Medulla oblongata (tissue), 1 donor: ENCODE data around the gene DOK5.
A peak's percentile ranks its signal among the peaks of the same experiment; 100 is the strongest.

ENCODE experiments used
- DNase-seq: peaks from one replicate; pipeline ENCODE4 v3.0.0-alpha.2; 2015; ENCODE audit errors: extremely low spot score

The DOK5 gene

DNA sequence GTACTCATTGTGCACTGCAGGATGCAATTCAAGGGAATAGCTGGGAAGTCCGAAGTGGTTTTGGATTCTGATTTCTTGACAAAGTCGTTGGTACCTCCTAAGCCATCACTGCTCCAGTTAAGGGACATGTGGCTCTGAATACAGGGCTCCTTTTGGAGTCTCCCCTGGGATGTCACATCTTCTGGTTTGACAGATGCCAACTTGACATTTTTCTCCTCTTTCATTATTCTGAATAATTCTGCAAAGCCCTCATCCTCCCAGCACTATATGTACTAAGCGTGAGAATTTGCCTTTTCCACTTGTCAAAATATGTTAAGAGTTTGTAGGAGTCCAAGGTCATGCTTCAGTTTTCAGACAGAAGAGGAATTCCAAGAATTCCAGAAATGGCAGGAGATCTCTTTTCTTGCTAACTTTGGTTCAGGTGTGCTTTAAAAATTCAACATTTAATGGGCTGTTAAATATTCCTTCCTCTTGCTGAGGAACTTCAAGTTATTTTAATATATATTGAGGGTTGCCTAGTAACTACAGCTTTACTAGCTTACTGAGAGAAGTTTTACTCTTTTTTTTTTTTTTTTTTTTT, 38.7 kb downstream of the DOK5 start:
- DNase-seq: no peak

DNA sequence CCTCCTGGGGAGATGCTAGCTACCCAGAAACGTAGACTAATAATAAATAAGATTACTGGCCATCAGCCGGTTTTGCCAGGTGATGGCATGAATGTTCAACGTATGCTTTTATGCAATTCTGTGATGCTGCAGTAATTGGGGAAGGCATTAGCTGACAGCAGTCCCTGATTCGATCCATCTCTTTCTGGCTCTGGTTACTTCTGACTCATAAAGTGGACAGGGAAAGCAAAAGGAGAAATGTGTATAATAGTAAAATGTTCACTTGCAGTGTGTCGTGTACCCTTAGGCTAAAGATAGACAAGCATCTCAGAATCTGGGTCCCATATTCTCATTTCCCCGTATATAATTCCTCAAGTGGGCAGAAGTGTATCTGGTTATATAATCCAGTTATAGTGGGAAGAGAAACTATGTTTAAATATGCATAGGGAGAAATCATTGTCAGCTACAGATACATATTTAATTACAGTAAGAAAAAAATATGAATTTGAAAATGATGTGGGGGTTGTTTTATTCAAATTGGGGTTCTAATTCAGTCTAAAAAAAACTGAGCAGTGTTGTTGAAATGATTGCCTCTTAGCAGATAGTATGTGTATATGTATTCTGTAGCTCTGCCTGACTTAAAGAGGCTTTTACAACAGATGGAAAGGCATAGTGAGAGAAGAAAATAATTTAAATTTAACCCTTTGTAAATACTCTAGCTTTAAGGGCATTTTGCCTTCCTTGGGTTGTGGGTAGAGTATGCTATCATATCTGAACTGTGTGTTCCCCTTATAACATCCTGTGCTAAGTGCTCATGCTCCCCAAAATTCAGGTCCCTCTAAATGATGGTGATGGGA, 40.6 kb downstream of the DOK5 start:
- DNase-seq: no peak

DNA sequence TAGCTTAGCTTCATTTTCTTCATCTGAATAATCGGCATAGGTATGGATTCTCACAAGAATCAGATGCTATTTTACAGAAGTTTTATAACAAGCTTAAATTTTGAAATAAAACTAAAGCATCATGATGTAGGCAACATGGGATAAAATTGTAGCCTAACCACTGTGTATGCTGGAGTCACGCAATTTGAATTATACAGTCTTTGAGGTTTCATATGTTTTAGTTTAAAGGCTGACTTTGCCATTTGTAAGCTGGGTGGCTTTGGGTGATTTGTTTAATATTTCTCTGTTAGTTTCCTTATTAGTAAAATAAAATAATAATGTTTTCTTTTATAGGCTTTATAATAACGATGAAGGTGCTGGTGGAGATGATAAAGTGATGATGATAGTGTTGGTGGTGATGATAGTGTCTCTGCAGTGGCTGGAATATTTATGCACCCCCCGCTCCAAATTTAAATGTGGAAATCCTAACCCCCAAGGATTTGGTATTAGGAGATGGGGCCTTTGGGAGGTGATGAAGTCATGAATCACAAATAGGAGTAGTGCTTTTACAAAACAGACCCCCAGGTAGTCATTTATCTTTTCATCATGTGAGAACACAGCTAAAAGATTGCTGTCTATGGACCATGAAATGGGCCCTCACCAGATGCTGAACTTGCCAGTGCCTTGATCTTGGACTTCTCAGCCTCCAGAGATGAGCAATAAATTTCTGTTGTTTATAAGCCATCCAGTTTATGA, 42.0 kb downstream of the DOK5 start:
- DNase-seq: no peak

- no peak for DNase-seq
Measured at GRCh38 chr20:54524849-54525248, 49.5 kb downstream of the DOK5 start.

- peak; percentile 44 for DNase-seq
Measured at GRCh38 chr20:54525916-54526590, 50.7 kb downstream of the DOK5 start.

GRCh38 chr20:54526801-54527200, 51.4 kb downstream of the DOK5 start:
- no peak for DNase-seq

DNA sequence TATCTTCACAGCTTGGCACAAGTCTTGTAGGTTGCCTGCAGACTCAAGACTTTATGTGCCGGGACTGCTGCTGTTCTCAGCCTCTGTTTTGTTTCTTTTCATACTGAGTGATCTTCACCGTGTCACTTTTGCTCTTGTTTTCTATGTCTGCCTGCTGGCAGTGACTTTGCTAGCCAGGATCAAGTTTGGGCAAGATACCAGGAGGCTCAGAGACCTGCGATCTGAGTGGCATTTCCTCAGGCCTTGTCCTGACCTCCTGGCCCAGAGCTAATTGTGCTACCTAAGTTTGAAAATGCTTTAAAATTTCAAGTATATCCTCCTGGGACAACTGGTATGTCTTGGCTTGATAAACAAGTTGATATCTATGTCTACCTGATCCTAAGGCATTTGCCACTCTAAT, 57.2 kb downstream of the DOK5 start:
- DNase-seq: no peak

- DNase-seq: no peak
Measured at GRCh38 chr20:54534101-54534500, 58.7 kb downstream of the DOK5 start.

DNA sequence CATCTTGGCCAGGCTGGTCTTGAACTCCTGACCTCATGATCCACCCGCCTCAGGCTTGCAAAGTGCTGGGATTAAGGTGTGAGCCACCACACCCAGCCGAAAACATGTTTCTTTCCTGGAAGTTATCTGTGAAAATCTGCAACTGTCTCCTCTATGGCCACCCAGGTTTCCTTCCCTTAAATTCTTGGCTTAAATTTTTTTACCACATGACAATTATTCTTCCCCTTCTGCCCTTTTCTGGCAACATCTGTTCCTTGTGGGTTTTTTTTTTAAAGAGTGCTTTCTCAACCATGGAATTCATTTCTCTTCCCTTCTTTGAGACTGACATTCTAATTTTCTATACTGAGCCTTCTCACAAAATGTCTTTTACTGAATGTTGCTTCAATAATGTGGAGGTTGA, 59.6 kb downstream of the DOK5 start:
- DNase-seq: no peak

GRCh38 chr20:54535746-54536145, 60.4 kb downstream of the DOK5 start:
- DNase-seq: no peak

DNA sequence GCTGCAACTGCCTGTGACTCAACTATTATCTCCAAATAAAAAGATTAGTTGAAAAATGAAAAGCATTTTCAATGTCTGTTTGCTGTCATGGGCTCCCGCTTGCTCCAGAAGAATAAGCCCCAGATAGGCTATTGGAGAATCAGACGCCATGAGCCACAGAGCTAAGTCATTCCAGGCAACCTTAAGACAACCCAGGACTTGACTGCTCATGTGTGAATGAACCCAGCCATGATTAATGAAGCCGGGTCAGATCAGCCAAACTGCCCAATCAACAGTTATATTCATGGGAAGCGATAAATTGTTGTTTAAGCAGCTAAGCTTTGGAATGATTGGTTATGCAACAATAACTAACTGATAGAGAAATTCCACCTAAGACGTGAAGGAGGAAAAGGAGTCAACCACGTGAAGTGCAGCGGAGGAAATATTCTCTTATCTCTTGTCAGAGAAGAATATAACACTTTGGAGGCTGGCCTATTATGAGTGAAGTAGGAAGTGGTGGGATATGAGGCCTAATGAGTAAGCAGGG, 64.2 kb downstream of the DOK5 start:
- DNase-seq: no peak

- DNase-seq: no peak
Measured at GRCh38 chr20:54543369-54543768, 68.0 kb downstream of the DOK5 start.

DNA sequence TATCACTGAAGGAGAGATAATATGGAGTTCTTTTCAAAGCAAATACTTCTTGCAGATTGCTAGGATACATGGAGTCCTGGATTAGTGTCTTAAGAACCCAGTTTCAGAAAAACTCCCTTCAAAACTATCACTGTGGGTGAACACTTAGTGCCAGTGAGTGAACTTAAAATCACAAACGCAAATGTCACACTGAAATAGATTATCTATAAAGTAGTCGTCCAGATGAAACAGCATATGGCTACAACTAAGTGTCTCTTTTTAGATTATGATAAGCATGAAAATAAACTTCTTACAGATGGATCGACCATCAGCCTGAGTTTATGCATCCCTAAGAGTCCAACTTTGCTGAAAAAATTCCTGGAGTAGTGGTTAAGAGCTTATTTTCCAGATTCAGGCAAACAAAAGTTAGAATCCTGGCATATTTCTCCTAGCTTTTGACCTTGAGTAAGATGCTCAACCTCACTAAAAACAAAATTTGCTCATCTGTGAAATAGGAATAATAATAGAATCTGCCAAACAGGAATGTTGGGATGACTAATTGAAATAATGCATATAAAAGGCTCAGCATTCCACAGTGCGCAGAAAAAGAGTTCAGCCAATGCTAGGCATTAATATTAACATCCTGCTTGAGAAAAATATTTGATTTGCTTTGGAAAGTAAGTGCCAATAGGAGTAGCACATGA, 70.4 kb downstream of the DOK5 start:
- DNase-seq: no peak

- no peak for DNase-seq
Measured at GRCh38 chr20:54548849-54549248, 73.5 kb downstream of the DOK5 start.

DNA sequence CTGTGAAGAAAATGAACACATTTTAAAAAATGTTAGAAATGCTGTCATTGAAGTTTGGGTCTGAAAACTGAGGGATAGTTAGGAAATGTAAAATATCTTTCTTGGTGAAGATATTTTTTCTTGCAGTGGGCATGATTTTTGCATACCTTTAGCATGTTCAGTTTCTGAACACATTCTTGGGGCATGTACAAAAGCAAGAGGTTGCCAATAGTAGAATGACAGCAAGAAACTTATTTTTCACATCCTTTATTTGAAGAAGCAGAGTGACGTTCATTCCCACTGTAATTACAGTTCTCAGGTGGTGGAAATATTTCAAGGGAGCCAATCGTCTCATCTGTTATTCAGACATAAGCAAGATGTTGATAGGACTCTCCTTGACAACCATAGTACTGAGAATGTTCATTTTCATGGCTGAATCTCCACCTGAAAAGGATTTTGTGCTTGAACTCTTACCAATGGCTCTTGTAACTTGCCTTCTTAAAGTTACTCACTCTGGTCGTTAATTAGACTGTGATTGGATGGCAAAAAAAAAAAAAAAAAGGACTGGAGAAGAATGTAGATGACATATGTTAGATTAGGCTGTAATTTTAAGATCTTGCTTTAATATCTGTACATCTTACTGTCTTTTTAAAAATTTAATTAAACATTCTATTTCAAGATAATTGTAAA, 74.4 kb downstream of the DOK5 start:
- no peak for DNase-seq

- no peak for DNase-seq
Measured at GRCh38 chr20:54550776-54551396, 75.5 kb downstream of the DOK5 start.

DNA sequence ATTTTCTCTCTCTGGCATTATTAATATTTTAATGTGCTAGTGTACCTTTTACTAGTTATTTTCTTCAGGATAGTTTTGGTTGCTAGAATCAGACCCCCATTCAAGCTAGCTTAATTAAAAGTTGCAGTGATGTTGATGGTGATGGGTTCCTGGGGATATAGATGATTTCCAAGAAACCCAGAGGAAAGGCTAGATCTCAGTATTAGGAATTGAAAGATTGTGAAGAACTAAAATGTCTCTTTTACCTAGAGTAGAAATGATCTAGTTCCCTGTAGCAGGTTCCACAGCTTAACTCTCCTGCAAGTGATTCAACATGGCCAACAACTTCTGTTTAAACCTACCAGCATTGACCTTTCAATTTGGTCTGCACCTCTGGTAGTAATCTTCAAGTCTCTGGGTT, 78.6 kb downstream of the DOK5 start:
- DNase-seq: no peak

DNA sequence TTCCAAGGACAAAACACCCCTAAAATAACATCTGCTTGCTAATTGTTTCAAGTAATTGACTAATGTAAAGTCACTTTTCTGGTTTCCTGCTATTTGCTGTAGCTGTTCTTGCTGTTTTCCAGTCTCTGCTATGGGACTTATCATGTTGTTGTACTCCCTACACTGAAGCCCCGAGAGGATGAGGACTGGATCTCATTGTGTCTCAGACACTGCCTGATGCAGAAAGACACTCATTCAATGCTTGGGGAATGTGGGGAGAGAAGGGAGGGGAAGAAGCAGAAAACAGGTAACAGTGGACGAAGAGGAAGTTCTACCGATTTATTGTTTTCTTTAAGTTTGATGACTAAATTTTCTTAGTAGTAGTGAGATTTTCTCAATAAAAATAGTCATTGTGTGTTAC, 79.8 kb downstream of the DOK5 start:
- no peak for DNase-seq

- no peak for DNase-seq
Measured at GRCh38 chr20:54556406-54556805, 81.0 kb downstream of the DOK5 start.

- no peak for DNase-seq
Measured at GRCh38 chr20:54557806-54558590, 82.6 kb downstream of the DOK5 start.
